Measurements from ENCODE around the gene CAPN10. TPM values are rescaled to one million over a fixed set of nuclear protein-coding genes. Genes with fewer than 3 reads are reported as not detected.

Gene CAPN10
- total RNA-seq, 1 experiment from 2014 or later = 47.4 TPM

- H3K4me1 ChIP-seq (ENCODE audit: insufficient read depth, low read length) = no peaks in the 10 kb centered on the region
- DNase-seq = peak; percentile 8
- no peaks in the 10 kb centered on the region; a peak in 2 of 5 replicates for H3K9me3 Mint-ChIP-seq
- no peak overlapping the region for H2BK12ac ChIP-seq (ENCODE audit: insufficient read length, low read depth, low read length)
- H4K91ac ChIP-seq (ENCODE audit: insufficient read length, low read depth, low read length) = no peak overlapping the region
- peaks cover 41% of the 10 kb centered on the region for H3K27me3 Mint-ChIP-seq (ENCODE audit: low read depth)
- WGBS (ENCODE audit: extremely low coverage, insufficient read length, low lambda C conversion rate) = no CpG with 5 or more reads among the region's 10 CpGs
- H3K79me1 ChIP-seq (ENCODE audit: insufficient read depth, low read depth, low read length, poor library complexity, severe bottlenecking) = no peaks in the 10 kb centered on the region
- no peaks in the 10 kb centered on the region for H3K23me2 ChIP-seq (ENCODE audit: insufficient read length, low read depth, low read length, poor library complexity, severe bottlenecking)
- H3K36me3 Mint-ChIP-seq (ENCODE audit: insufficient read depth in 1 of 3, low read depth in 3 of 3) = no peaks in the 10 kb centered on the region
- H2BK15ac ChIP-seq (ENCODE audit: low read depth, low read length) = no peak overlapping the region
- H3K4me1 Mint-ChIP-seq = peaks cover 9 to 17% of the 10 kb centered on the region in 2 experiments
- H3K23ac ChIP-seq (ENCODE audit: insufficient read length, low read depth, low read length) = no peak overlapping the region
- no peak overlapping the region for H4K8ac ChIP-seq (replicated peaks; ENCODE audit: insufficient read length, low read depth, low read length)
- no peak overlapping the region for H3K4me3 Mint-ChIP-seq
- H3T11ph ChIP-seq (ENCODE audit: low read length) = no peak overlapping the region
- no peak overlapping the region; the same call in 1 of the 2 replicates for H3K14ac ChIP-seq (ENCODE audit: insufficient read depth, low read length)
- H3K9me3 ChIP-seq (ENCODE audit: control insufficient read depth, low read depth, low read length) = no peaks in the 10 kb centered on the region
- no peak overlapping the region for H3K9ac ChIP-seq (ENCODE audit: extremely low read depth, insufficient read length, low read length)
- no peaks in the 10 kb centered on the region for H3K79me2 ChIP-seq (ENCODE audit: insufficient read depth, low read length)
- no peak overlapping the region for H2AK5ac ChIP-seq (ENCODE audit: insufficient read length, low read length)
- no peak for TF ChIP-seq CTCF (conservative IDR thresholded peaks at IDR 0.05)
- no peak overlapping the region for H3K18ac ChIP-seq (ENCODE audit: insufficient read length, low read depth, low read length)
- H2BK20ac ChIP-seq (ENCODE audit: low read depth, low read length, poor library complexity, severe bottlenecking) = no peak overlapping the region
- no peak overlapping the region for H2BK5ac ChIP-seq (ENCODE audit: insufficient read length, low read length)
- no peak overlapping the region for H3K56ac ChIP-seq (ENCODE audit: insufficient read length, low read depth, low read length)
- H2BK120ac ChIP-seq (ENCODE audit: low read depth, low read length, poor library complexity, severe bottlenecking) = no peak overlapping the region
- H2AFZ ChIP-seq (ENCODE audit: low read length) = no peak overlapping the region
- H3K27ac Mint-ChIP-seq = no peak overlapping the region
- H3K27me3 ChIP-seq (ENCODE audit: insufficient read depth, low read length) = no peaks in the 10 kb centered on the region
- H3K4me2 ChIP-seq (ENCODE audit: insufficient read depth, insufficient read length, low read length) = no peak overlapping the region
- no peak overlapping the region for H3K27ac ChIP-seq (ENCODE audit: insufficient read length, low read depth, low read length)
- H3K4ac ChIP-seq (ENCODE audit: low read depth, low read length) = no peak overlapping the region
- no peaks in the 10 kb centered on the region for H4K20me1 ChIP-seq (ENCODE audit: control insufficient read depth, insufficient read depth, insufficient read length)
- H4K5ac ChIP-seq (ENCODE audit: insufficient read length, low read depth, low read length) = no peak overlapping the region
Measured at GRCh38 chr2:240645346-240645745, 58.8 kb downstream of the CAPN10 start.
